ENCODE results near the gene ACKR1.

Gene ACKR1, protein sequence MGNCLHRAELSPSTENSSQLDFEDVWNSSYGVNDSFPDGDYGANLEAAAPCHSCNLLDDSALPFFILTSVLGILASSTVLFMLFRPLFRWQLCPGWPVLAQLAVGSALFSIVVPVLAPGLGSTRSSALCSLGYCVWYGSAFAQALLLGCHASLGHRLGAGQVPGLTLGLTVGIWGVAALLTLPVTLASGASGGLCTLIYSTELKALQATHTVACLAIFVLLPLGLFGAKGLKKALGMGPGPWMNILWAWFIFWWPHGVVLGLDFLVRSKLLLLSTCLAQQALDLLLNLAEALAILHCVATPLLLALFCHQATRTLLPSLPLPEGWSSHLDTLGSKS

DNA sequence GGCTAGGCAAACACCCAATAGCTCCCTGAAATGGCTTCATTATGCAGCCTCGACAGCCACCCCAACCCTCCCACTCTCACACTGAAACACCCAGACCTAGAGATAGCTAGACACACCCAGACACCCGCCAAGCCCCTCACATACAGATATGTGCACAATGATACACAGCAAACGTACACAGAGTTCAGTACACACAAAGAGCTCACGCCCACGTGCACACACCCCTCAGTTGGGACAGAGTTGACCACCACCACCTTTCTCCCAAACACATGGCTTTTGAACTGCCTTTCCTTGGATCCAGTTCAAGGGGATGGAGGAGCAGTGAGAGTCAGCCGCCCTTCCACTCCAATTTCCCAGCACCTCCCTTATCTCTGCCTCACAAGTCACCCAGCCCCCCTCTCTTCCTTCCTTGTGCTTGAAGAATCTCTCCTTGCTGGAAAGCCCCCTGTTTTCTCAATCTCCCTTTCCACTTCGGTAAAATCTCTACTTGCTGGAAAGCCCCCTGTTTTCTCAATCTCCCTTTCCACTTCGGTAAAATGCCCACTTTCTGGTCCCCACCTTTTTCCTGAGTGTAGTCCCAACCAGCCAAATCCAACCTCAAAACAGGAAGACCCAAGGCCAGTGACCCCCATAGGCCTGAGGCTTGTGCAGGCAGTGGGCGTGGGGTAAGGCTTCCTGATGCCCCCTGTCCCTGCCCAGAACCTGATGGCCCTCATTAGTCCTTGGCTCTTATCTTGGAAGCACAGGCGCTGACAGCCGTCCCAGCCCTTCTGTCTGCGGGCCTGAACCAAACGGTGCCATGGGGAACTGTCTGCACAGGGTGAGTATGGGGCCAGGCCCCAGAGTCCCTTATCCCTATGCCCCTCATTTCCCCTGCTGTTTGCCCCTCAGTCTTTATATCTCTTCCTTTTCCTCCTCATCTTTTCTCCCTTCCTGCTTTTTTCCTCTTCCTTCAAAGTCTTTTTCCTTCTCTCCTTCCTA, at the start of gene ACKR1:
Gene ACKR1 (plus strand): TSS at position 715 of the 981 bp plus-strand sequence. CDS start 85 bp downstream, at position 800.
- Histone ChIP-seq H3K4me3 (ENCODE audit: low read length) (peak within 1 kb of the TSS; percentile 41), H3K27ac (ENCODE audit: low read depth, low read length) (no peak within 1 kb of the TSS), H3K9ac (ENCODE audit: low read length) (no peak within 1 kb of the TSS), H3K27me3 (ENCODE audit: control insufficient read depth, insufficient read depth, low read length) (peaks cover 5% of the 10 kb centered on the region), H3K36me3 (ENCODE audit: control insufficient read depth, insufficient read depth, low read length) (no peaks in the 10 kb centered on the region), H3K4me1 (ENCODE audit: control insufficient read depth, insufficient read depth, low read length) (no peaks in the 10 kb centered on the region)

DNA sequence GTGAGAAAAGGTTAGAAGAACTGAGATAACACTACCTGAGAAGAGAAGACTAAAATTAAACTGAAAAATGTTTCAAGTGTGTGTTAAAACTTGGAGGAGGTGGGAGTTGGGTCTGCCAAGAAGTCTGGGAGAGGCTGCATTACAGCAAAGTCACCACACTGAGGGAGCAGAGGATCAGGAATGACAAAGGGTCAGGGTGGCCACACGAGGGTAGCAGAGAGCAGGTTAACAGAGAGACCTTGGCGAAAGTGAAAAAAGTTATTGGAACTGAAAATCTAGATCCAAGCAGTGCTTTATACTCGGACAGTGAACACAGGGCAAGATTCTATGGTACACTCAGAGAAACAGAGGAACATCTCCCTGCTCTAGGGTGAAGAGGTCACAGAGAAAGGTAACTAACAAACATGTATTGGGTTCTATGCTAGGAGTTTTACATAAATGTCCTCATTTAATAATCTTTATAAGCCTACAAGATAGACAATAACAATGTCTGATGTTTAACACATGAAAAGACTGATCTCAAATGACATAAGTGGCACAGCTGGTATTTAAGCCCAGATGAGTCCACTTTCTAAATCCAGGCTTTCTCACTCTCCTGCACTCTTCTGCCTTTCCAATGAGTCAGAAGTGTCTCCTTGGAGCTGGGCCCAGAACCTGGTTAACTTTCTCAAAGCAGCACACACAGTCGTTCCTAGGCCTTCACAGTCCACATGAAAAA, 43.5 kb upstream of the ACKR1 start:
- Histone ChIP-seq H3K36me3 (ENCODE audit: control insufficient read depth, insufficient read depth, low read length) (no peaks in the 10 kb centered on the region), H3K27me3 (ENCODE audit: control insufficient read depth, insufficient read depth, low read length) (no peaks in the 10 kb centered on the region), H3K4me1 (ENCODE audit: control insufficient read depth, insufficient read depth, low read length) (peaks cover 7% of the 10 kb centered on the region), H3K9ac (ENCODE audit: low read length) (no peak overlapping the region), H3K27ac (ENCODE audit: low read depth, low read length) (no peak overlapping the region), H3K4me3 (ENCODE audit: low read length) (no peak overlapping the region)

DNA sequence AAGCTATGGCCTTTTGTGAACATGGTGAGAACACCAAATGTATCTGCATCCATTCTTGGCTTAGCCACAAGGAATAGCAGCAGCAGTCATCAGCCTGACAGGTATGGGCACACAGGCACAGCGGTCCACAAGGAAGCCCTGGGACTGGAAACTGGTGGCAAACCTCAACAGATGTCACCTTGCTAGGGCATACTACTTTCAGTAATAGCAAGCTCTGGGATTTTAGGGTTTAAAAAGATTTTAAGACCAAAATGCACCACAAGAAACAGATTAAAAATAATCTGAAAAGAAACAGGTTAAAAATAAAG, 43.0 kb upstream of the ACKR1 start:
- Histone ChIP-seq H3K4me1 (ENCODE audit: control insufficient read depth, insufficient read depth, low read length) (peaks cover 7% of the 10 kb centered on the region), H3K9ac (ENCODE audit: low read length) (no peak overlapping the region), H3K27ac (ENCODE audit: low read depth, low read length) (no peak overlapping the region), H3K27me3 (ENCODE audit: control insufficient read depth, insufficient read depth, low read length) (no peaks in the 10 kb centered on the region), H3K36me3 (ENCODE audit: control insufficient read depth, insufficient read depth, low read length) (no peaks in the 10 kb centered on the region), H3K4me3 (ENCODE audit: low read length) (no peak overlapping the region)

DNA sequence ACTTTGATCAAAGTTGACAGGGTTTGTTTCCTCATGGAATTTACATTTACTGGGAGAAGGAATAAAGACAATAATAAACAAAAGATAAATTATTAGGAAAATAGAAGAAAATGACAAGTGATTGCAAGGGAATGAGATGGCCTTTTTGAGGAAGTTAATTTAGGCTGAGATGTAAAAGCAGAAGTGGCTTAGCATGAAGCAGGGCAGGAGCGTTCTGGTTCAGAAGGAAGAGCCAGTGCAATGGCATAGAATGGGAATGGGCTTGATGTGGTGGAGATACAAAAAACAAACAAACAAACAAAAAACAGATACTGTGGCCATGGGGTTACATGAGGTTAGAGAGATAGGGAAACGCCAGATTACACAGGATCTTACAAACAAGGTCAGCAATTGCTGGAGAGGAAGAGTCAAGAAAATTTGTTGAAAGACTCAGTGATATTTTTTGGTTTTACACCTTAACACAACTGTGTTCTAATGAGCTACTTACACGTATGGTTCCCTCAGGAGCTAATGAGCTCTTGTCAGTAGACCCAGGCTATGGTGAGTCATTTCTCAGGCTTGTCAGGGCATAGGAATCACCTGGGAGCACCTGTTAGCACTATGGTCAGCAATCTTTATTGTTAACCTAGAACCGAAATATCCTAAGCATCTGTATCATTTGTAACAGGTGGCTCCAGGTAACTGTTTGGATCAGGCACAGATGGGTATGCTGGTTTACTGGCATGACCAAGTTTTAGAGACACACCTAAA, 42.0 kb upstream of the ACKR1 start:
- no peaks in the 10 kb centered on the region for H3K27me3 ChIP-seq (ENCODE audit: control insufficient read depth, insufficient read depth, low read length)
- no peaks in the 10 kb centered on the region for H3K36me3 ChIP-seq (ENCODE audit: control insufficient read depth, insufficient read depth, low read length)
- H3K4me3 ChIP-seq (ENCODE audit: low read length), result no peak overlapping the region
- H3K27ac ChIP-seq (ENCODE audit: low read depth, low read length), result no peak overlapping the region
- H3K9ac ChIP-seq (ENCODE audit: low read length), result no peak overlapping the region
- H3K4me1 ChIP-seq (ENCODE audit: control insufficient read depth, insufficient read depth, low read length), result peaks cover 7% of the 10 kb centered on the region

DNA sequence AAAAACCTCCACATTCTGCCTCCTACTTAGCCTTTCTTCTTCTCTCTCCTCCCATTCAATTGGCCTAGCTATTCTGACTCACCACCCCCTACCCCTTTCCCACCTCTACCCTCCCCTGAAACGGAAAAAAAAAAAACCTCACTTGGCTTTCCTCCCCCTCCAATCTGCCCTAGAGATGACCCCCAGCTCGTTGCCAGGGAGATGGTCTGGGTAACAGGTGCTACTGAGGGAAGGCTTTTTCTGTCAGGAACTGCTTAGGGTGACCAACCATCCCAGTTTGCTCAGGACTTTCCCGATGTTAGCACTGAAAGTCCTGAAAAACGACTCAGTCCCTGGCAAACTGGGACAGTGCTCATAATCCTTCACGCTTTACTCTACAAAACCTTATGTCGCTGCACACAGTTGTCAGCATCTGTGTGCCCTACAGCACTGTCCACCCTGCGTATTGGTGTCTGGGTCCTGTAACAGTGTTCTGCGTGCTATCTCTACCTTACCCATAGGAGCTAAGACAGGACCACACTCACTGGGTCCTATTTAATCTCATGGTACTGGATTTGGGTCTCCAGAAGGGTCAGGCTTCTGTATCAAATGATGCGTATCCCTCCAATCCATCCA, 41.0 kb upstream of the ACKR1 start:
- Histone ChIP-seq H3K9ac (ENCODE audit: low read length) (no peak overlapping the region), H3K27me3 (ENCODE audit: control insufficient read depth, insufficient read depth, low read length) (no peaks in the 10 kb centered on the region), H3K4me1 (ENCODE audit: control insufficient read depth, insufficient read depth, low read length) (peaks cover 7% of the 10 kb centered on the region), H3K27ac (ENCODE audit: low read depth, low read length) (no peak overlapping the region), H3K4me3 (ENCODE audit: low read length) (no peak overlapping the region), H3K36me3 (ENCODE audit: control insufficient read depth, insufficient read depth, low read length) (no peaks in the 10 kb centered on the region)

DNA sequence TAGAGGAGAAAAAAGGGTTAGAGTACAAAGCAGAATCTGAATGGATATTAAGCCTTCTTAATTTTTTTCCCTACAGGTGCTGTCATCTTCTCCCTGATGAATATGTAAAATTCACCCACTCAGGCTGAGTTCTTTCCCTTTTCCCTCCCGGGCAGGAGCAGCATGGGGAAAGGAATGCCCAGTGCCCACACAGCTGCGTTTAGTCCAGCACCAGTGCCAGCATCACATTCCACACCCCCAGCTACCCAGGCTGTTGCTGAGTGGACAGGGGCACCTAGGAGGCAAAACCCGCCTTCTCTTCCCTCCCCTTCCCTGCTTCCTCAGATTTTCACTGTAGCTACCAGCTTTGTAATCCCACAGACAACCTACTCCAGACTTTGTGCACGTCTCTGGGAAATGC, 36.6 kb upstream of the ACKR1 start:
- no peaks in the 10 kb centered on the region for H3K4me1 ChIP-seq (ENCODE audit: control insufficient read depth, insufficient read depth, low read length)
- H3K27ac ChIP-seq (ENCODE audit: low read depth, low read length), result no peak overlapping the region
- H3K9ac ChIP-seq (ENCODE audit: low read length), result no peak overlapping the region
- H3K27me3 ChIP-seq (ENCODE audit: control insufficient read depth, insufficient read depth, low read length), result peaks cover 10% of the 10 kb centered on the region
- no peaks in the 10 kb centered on the region for H3K36me3 ChIP-seq (ENCODE audit: control insufficient read depth, insufficient read depth, low read length)
- H3K4me3 ChIP-seq (ENCODE audit: low read length), result no peak overlapping the region

DNA sequence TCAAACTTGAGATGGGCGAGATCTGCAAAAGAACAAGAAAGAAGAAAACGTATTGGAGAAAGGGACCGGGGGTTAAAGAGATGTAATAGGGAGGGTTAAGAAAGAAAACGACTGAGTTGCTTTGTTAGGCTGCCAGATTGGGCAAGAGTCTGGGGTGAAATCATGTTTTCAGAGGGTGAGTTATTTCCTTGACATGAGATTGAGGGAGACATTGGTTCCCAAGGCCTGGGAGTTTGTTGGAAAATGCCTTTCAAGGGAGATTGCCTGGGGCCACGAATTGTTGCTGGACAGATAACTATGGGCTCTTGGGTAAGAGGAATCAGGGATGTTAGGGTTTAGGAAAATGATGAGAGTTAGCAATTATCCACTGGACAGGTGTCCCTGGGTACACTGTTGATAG, 34.0 kb upstream of the ACKR1 start:
- Histone ChIP-seq H3K27me3 (ENCODE audit: control insufficient read depth, insufficient read depth, low read length) (peaks cover 10% of the 10 kb centered on the region), H3K9ac (ENCODE audit: low read length) (no peak overlapping the region), H3K4me1 (ENCODE audit: control insufficient read depth, insufficient read depth, low read length) (no peaks in the 10 kb centered on the region), H3K36me3 (ENCODE audit: control insufficient read depth, insufficient read depth, low read length) (no peaks in the 10 kb centered on the region), H3K4me3 (ENCODE audit: low read length) (no peak overlapping the region), H3K27ac (ENCODE audit: low read depth, low read length) (no peak overlapping the region)

DNA sequence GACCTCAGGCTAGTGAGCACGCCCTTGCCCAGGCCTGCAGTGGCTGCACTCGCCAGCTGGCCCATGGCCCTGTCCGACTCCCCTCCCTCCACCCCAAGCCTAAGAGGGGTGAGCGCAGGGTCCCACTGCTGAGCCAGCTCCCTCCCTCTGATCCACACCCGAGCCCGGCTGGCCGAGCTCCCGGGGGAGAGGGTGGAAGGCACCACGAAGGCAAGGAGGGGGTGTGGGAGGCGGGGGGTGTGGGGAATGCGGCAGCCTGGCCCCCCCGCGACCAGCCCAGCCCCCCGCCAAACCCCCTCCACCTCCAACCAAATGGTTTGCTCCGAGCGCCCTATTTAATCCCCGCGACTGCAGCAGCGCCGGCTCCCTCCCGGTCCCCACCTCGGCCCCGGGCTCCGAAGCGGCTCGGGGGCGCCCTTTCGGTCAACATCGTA, 33.4 kb upstream of the ACKR1 start, which contains the start of gene CADM3:
Gene CADM3 (plus strand): TSS at position 362 of the 434 bp plus-strand sequence. CDS start 151 bp downstream, outside the sequence.
- no peak within 1 kb of the TSS for H3K9ac ChIP-seq (ENCODE audit: low read length)
- peaks cover 10% of the 10 kb centered on the region for H3K27me3 ChIP-seq (ENCODE audit: control insufficient read depth, insufficient read depth, low read length)
- H3K4me1 ChIP-seq (ENCODE audit: control insufficient read depth, insufficient read depth, low read length), result no peaks in the 10 kb centered on the region
- H3K4me3 ChIP-seq (ENCODE audit: low read length), result peak within 1 kb of the TSS; percentile 54
- H3K27ac ChIP-seq (ENCODE audit: low read depth, low read length), result no peak within 1 kb of the TSS
- no peaks in the 10 kb centered on the region for H3K36me3 ChIP-seq (ENCODE audit: control insufficient read depth, insufficient read depth, low read length)

DNA sequence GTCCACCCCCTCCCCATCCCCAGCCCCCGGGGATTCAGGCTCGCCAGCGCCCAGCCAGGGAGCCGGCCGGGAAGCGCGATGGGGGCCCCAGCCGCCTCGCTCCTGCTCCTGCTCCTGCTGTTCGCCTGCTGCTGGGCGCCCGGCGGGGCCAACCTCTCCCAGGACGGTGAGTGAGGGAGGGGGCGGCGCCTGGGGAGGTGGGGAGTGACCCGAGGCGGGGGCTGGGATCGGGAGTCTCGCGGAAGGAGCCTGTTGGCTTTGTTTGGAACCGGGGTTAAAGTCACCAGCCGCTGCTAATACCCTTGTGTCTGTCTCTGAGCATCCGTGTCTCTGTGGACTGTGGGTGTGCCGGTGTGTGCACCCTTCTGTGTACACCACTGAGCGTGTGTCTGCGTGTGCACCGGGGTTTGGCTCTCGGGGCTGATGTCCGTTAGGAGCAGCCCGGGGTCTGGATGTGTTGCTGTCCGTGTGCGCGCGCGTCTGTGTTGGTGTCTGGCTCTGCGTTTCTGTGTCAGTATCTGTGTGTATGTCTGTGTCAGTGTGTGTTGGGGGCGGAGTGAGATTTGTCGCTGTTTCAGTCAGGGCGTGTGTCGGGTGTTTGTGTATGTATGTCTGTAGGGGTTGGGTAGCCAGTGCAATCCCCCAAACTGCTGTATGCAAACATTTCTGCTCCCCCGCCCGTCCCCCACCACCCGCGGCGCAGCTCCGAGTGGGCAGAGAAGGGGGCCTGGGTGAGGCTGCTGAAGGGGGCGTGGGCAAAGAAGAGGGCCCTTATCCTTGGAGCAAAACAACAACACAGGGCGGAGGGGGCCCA, 32.8 kb upstream of the ACKR1 start:
- H3K9ac ChIP-seq (ENCODE audit: low read length), result no peak overlapping the region
- no peaks in the 10 kb centered on the region for H3K36me3 ChIP-seq (ENCODE audit: control insufficient read depth, insufficient read depth, low read length)
- H3K4me3 ChIP-seq (ENCODE audit: low read length), result peak overlapping the region; percentile 54
- H3K4me1 ChIP-seq (ENCODE audit: control insufficient read depth, insufficient read depth, low read length), result no peaks in the 10 kb centered on the region
- peaks cover 10% of the 10 kb centered on the region for H3K27me3 ChIP-seq (ENCODE audit: control insufficient read depth, insufficient read depth, low read length)
- no peak overlapping the region for H3K27ac ChIP-seq (ENCODE audit: low read depth, low read length)

DNA sequence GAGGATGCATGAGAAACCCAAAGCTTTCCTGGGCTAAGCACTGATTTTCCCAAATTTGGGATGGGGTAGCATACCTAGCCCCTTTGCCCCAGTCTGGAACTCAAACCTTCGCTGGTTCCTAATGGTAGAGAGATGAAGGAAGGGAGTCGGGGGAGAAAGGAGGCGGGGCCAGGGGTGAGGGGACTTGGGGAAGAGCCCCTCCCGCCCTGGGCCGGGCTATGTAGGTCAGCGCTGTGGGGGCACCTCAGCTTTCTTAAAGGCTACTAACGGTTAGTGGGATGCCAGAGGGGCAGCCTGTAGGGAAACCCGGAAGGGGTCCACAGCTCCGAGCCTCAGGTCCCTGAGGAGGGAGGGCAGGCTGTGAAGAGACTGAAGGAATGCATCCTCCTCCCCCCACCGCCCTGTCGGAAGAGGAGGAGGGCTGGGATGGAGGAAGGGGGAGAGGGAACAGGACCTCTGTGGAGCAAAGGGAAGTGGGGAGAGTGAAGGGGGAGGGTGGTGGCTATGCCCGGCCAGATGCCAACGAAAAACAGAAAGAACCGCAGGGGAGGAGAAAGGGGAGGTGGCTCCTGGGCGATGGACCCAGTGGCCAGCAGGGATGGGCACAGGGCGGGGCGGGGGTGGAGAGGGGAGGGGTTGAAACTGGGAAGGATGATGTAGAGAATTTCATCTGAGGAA, 31.9 kb upstream of the ACKR1 start:
- Histone ChIP-seq H3K4me3 (ENCODE audit: low read length) (peak overlapping the region; percentile 54), H3K36me3 (ENCODE audit: control insufficient read depth, insufficient read depth, low read length) (no peaks in the 10 kb centered on the region), H3K9ac (ENCODE audit: low read length) (no peak overlapping the region), H3K27me3 (ENCODE audit: control insufficient read depth, insufficient read depth, low read length) (peaks cover 10% of the 10 kb centered on the region), H3K27ac (ENCODE audit: low read depth, low read length) (no peak overlapping the region), H3K4me1 (ENCODE audit: control insufficient read depth, insufficient read depth, low read length) (no peaks in the 10 kb centered on the region)

All from rectal smooth muscle tissue (tissue), 1 donor.